GM19468 (cell line): ENCODE results near the gene RRP1B.
"Not testable (repeated sequence)": the region's sequence is repeated elsewhere in the genome, so short reads cannot be mapped to it uniquely, and the experiment has no call there.

Source experiments
- ATAC-seq: cut with Tn5 transposase; IDR thresholded peaks from one replicate; pipeline ENCODE4 v1.9.1; 2021; ENCODE audit warnings: mild to moderate bottlenecking, moderate library complexity, moderate number of reproducible peaks; ENCODE audit not compliant: unreplicated experiment; ENCODE audit errors: extremely low read depth

RRP1B gene

DNA sequence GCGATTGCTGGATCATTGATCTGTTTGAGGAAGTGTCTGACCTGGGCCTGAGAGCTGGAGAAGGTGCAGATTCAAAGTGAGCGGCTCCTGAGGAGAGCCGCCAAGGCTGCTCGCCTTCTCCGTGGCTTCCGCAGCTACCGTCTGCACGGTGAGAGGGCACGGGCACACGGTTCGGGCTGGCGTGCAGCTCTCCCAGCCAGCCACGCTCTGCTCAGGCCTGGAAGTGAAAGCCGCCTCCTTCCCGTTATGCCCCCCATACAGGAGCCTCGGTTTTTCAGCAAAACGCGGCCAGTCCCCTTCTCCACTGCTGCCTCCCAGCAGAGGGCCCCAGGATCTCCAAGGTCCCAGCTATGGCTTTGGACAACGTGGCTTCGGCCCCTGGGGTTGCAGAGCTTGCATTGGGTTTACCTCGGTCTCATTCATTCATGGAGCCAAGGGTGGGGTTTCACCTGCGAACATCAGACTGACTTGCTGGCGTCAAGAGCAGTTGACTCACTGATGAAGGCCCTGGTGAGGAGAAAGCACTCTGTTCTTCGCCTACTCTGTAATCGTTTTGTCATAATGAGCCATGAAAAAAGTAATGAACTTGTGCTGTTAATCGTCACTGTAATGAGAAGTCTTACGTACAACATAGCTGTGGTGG is 35.2 kb downstream of the RRP1B start:
- no peak for ATAC-seq

DNA sequence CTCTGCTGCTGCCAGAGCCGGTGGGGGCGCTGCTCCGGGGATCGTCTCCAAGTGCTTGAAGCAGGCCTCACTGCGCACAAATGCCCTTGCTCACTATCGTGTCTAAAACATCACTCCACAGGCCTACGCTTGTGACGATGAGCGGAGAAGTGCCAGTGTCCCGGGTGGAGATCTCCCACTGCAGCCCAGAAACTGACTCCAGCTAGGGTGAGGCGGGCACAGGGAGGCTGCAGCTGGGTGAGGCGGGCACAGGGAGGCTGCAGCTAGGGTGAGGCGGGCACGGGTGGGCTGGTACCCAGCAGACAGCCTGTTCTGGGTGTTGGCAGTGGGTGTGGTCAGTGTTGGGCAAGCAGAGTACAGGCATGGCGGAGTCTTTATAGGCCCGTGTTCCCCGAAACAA is 36.9 kb downstream of the RRP1B start:
- no peak for ATAC-seq

DNA sequence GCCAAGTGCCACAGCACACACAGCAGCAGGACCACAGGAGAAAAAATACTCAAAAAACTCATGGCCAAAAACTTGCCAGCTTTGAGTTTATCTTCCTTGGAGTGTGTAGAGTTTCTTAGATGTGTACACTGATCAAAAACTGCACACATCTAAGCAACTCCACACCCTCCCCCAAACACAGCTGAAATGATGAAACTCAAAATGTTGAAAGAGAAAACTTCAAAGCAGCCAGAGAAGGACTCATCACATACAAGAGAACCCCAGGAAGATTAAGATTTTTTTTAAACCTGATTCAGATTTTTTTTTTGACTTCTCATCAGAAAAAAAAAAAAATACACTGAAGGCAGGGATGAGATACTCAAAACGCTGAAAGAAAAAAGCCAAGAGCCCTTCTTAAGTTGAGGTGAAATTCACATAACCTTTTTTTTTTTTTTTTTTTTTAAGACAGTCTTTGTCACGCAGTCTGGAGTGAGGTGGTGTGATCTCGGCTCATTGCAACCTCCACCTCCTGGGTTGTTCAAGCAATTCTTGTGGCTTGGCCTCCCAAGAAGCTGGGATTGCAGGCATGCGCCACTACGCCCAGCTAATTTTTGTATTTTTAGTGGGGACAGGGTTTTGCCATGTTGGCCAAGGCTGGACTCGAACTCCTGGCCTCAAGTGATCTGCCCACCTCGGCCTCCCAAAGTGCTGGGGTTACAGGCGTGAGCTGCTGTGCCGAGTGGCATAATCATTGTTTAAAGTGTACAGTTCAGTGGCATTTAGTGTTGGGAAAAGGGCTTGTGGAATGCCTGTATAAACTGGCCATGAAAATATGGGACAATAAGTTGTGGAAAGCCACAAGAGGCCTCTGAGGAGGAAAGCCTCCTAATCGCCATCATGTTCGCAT is 38.6 kb downstream of the RRP1B start:
- no peak for ATAC-seq

DNA sequence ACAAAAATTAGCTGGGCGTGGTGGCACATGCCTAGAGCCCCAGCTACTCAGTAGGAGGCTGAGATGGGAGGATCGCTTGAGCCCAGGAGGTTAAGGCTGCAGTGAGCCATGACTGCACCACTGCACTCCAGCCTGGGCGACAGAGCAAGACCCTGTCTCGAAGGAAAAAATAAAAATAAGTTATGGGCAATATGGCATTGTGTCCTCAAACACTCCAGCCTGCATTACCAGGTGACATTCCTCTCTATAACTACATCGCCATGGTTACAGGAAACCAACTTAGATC is 40.1 kb downstream of the RRP1B start:
- ATAC-seq, result not testable (repeated sequence)

DNA sequence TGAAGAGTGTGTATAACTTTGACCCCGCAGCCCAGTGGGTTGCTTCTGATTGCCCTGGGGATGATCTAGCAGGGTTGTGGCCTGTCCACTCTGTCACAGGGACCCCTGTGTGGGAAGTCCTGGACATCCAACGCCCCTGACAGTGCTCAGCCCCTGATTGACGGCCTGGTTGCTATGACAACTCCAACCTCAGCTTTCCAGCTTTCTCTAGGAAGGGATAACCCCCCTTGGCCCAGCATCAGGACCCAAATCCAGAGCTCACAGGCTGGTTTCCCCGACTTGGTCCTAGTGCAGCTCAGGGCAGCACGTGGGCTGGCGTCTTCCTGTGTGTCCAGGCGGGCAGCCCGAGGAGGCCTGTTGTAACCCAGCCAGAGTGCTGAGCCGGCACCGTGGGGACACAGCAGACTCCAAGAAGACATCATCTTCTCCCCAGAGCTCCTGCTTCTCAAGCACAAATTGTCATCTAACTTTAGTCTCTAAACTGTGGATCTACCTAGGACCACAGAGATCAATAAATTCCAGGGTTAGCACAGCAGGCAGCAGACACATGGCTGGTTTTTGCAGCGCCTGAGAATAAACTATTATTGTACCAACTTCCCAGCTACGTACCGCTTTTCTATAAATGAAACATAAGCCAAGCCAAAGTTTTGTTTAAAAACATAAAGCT is 40.7 kb downstream of the RRP1B start:
- ATAC-seq, result no peak

DNA sequence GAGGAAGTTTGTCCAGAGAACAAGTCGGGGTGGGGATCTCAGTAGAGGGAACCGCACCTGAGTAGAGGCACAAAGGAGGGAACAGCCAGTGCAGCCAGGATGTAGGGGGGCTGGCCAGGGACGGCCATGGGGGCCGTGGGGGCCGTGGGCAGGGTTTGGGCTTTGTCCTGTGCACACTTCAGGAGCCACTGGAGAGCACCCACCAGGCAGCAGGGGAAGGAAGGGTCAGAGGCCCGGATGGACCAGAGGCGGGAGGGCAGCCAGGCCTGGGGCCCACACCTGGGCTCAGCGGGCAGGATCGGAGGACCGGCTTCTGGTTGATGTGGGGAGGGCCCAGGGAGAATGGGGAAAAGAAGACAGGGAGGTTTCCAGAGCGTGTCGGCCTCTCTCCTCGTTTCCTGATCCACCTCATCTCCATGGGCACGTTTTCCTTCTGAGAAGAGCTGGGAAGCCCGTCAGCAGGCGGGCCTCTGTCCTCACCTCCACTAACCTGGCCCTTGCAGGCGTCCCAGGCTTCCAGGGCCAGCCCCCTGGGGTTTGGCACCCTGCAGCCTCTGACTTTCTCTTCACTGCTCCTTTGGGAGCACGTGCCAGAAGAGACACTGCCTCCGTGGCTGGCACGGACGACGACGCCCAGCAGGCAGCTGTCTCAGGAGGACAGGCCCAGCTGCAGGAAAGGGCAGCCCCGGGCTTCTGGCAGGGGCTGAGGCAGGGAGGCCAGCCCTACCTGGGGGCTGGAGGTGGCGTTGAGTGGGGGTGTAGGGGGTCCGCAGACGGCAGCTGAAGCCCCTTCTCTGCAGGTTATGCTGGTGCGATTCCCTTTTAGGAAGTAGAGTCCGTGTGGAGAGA is 42.8 kb downstream of the RRP1B start:
- no peak for ATAC-seq

DNA sequence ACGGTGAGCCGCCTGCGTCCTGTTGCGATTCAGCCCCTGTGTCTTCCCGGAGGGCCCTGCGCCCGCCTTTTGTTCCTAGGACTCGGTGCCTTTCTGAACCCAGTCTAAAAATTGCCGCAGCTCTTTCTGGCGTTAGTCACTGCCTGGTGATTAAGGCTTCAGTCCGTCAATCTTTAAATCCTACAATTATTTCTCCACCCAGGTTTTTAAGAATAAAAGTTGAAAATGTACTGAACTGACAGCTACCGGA is 43.4 kb downstream of the RRP1B start:
- ATAC-seq, result no peak

DNA sequence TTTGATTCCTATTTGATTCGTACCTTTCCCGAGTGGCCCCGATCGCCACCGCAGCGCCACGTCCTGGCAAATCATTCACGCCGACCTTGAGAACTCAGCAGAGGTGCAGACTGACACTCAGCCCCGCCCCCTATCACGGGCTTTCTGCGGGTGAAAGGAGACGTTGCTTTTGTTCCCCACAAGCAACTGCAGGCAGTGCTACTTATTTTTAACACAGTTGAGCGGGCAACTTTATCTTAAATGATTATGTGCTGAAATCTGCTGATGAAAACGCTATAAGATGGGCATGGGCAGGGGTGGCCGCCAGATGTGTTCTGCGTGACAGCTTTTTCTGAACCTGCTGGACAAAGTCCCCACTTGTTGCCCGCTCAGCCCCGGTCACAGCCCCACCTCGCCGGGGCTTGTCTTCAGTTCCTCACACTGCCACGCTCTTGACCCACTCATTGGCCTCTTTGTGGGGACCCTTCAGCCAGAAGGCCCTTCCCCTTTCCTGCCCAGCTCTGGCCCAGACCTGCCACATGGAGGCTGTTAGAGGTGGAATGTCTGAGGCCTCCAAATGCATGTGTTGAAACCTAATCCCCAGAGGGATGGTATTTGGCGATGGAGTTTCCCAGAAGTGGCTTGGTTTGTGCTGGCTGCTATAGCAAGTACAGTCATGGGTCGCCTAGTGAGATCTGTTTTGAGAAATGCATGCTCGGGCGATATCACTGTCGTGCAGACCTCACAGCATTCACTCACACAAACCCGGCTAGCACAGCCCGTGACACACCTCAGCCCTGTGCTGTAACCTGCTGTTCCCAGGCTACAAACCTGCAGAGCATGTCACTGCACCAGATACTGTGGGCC is 43.9 kb downstream of the RRP1B start:
- ATAC-seq, result no peak

DNA sequence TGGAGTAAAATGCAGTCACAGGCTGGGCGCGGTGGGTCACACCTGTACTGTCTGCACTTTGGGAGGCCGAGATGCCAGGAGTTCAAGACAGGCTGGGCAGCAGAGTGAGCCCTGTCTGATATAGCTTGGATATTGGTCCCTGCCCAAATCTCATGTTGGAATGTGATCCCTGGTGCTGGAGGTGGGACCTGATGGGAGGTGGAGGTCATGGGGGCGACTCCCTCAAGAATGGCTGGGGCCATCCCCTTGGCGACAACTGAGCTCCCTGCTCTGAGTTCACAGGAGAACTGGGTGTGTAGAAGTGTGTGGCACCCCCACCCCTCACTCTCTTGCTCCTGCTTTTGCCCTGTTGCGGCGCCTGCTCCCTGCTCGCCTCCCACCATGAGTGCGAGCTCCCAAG is 48.1 kb downstream of the RRP1B start:
- ATAC-seq, result no peak

DNA sequence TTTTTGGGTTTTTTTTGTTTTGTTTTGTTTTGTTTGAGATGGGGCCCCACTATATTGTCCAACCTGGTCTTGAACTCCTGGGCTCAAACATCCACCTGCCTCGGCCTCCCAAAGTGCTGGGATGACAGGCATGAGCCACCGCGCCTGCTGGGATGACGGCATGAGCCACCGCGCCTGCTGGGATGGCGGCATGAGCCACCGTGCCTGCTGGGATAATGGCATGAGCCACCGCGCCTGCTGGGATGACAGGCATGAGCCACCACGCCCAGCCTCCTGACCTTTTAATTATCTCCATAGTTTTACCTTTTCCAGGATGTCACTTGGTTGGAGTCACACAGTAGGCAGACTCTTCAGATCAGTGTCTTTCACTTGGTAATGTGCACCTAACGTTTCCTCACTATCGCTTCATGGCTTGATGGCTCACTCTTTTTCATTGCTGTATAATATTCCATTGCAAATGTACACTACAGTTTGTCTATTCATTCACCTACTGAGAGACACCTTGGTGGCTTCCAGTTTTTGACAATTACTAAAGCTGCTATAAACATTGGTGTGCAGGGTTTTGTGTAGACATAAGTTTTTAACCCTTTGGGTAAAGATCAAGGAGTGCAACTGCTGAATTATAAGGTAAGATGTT is 49.5 kb downstream of the RRP1B start:
- no peak for ATAC-seq

DNA sequence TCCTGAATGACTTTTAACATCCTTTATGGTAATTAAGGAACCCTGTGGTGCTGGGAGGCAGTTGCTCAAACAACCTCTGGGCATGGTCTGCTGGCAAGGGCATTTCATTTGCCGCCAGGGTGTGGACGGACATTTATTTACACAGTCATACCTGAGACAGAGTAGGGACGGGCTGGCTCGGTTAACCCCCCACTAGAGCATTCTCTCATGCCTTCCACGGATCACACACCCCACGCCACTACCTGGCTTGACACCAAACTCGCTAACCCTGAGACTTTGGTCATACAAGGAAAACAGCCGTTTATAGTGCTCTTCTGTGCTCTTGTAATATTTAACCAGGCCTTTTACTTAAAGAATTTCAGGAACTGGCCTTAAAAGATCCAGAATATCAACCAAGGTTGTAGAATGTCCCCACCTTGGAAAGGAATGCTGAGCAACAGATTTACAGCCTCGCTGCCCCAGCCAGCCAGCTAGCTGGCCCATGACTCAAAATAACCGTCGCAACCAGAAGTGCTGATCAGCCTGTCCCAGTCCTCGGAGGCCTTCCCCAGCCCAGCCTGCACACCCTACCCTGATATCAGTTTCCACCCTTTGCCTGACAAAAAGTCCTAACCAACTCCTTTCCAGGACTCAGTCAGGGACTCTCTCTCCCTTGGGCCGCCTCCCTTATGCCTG is 53.0 kb downstream of the RRP1B start:
- no peak for ATAC-seq

DNA sequence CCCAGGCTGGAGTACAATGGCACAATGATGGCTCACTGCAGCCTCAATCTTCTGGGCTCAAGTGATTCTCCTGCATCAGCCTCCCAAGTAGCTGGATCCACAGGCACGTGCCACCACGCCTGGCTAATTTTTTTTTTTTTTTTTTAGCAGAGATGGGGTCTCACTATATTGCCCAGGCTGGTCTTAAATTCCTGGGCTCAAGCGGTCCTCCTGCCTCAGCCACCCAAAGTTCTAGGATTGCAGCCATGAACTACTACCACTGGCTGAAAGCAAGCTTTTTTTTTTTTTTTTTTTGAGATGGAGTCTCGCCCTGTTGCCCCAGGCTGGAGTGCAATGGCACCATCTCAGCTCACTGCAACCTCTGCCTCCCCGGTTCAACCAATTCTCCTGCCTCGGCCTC is 53.8 kb downstream of the RRP1B start:
- ATAC-seq, result not testable (repeated sequence)

DNA sequence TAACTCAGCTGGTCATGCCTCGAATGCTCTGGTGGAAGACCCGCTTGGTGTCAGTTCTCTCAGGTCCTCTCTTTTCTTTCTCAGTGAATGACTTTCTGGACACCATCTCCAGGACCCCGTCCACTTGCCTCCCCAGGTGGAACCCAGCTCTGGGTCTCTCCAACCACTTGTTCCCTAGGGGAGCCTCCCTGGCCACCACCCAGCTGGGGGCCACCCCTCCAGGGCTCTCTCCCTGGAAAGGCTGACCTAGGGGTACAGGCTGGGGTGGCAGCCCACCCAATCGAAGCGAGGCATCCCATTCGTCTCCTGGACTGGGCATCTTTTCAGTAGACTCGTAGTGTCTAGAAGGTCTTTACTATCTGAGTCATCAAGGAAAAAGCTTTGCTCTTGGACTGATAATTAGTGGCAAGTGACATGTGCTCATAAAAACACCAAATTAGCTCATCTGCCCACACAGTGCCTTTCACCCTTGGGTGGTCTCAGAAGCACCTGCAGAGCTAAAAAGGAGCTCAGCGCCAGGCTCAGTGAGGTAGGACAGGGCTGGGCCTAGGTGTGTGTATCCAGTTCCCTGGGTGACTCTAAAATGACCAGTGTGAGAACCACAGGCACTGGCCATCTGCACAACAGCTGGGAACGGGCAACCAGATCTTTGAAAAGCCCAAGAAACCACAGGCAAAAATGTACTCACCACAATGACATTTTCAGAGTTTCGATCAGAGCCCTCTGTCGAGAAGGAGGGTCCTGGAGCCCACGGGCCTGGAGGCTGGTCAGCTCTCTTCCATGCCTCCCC is 57.2 kb downstream of the RRP1B start:
- no peak for ATAC-seq

DNA sequence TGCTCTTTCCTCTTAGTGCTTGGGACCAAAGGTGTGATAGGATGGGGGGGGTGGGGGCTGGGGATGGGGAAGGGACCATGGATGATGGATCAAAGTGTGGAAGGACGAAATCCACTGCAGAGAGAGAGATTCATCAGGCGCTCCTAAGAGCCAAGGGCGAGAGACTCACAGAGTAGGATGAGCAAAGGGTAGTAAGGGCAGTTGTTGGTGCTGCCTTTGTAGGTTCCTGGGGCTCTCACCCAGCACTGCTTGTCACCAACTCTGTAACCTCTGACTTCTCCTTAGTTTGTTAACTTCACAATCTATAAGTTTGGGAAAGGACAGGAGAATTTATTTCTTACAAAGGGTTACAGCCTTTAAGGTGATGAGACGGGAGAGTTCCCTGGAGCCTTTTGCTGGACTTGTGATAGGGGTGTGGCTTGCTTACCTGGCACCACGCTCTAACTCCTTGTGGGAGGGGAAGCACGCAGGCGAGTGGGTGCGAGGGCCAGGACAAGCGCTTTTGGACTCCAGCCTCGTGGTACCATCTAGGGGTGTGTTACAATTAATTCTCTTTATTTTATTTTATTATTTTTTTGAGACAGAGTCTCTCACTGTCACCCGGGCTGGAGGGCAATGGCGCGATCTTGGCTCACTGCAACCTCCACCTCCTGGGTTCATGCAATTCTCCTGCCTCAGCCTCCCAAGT is 58.0 kb downstream of the RRP1B start:
- no peak for ATAC-seq

DNA sequence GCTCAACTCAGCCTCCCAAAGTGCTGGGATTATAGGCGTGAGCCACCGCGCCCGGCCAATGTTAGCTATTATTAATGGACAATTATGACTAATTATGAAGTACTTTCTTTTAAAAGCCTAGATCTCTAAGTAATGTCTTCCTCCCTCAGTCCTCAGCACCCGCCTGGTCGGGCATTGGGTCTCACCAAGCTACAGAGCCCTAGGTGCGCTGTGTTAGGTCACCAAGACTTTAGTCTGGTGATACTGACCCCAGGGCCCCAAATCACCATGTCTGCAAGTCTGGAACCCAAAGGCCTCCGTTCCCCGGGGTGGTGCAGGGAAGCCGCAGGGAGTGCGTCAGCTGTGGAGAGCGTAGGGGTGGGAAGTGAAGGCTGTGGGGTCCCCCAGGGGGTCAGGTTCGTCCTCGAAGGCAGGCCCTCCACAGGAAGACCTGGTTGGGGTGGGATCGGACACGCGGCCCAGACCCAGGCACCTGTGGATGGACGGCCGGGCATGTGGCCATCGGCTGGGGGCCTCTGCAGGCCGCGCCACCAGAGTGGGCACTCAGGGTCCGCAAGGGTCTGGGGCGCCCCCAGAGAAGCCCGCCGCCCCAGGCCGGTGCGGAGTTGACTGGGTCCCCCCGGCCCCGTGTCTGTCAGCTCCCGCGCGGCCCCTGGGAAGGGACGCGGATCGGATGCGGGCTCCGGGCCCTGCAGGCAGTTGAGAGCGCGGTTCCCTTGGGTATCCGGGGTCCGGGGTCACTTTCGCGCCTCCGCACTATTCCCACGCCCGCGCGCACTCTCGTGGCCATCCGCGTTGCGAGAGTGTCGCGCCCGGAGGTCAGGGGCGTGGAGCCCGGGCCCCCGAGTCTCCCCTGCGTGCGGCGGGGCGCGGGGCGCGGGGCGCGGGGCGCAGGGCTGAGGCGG is 58.9 kb downstream of the RRP1B start:
- no peak for ATAC-seq

DNA sequence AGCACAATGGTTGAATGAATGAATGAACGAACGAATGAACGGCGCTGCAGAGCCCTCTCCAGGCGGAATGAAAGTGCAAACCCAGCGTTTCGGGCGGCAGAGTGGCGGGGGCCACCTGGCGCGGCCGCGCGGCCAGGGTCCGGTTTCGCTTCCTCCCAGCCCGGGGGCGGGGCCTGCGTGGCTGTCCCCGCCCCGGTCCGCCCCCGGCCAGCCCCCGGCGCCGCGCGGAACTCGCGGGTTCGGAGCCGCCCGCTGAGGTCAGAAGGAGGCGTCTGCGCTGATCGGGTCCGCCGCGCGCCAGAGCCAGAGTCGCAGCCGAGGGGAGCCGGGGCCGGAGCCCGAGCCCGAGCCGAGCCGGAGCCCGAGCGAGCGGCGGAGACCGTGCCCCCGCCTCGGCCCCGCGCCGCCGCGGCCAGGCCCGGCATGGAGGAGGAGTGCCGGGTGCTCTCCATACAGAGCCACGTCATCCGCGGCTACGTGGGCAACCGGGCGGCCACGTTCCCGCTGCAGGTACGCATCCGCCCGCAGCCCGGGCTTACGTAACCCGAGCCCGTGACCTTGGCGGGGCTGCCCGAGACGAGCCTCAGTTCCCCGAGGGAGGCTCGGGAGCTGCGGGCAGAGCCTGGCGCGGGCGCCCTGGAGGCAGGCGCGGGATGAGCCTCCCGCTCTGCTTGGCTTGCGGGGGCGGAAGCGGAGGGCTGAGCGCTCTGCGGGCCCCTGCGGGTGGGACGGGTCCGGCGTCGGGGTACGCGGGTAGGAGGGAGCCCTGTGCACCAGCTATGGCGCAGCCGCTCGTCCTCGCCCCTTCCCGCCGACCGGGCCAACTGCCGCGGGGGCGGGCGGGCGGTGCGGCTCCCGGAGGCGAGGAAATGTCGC is 59.8 kb downstream of the RRP1B start, which contains the start of gene PDXK:
Gene PDXK, plus strand, starts transcription at position 258 of the 876 bp plus-strand sequence. Its CDS starts 166 bp downstream, at position 424.
- peak; percentile 57 for ATAC-seq
